Liver (tissue), 9 donors: Measurements from ENCODE around the gene LTA4H. TPM values are rescaled to one million over a fixed set of nuclear protein-coding genes. Genes with fewer than 3 reads are reported as not detected.

Source experiments
- DNase-seq: peaks from one replicate; pipeline ENCODE4 v3.0.0-alpha.2; 2017; ENCODE audit warnings: low spot score
- H3K27ac ChIP-seq, 2 donors: one replicate each; pipeline ENCODE4 v1.7.0; 2013; ENCODE audit warnings: inconsistent platforms in 2 of 2, low read length in 2 of 2, control low read depth in 1 of 2, low read depth in 1 of 2, mild to moderate bottlenecking in 1 of 2
- H3K27me3 ChIP-seq, 4 donors: one replicate each; pipeline versions ENCODE4 v1.6.1 to v1.7.0; 2013; ENCODE audit warnings: low read length in 3 of 4, inconsistent platforms in 1 of 4, mild to moderate bottlenecking in 1 of 4, moderate library complexity in 1 of 4; ENCODE audit not compliant: control insufficient read depth in 4 of 4, insufficient read depth in 4 of 4
- H3K36me3 ChIP-seq, 4 donors: one replicate each; pipeline versions ENCODE4 v1.6.1 to v1.7.0; 2013; ENCODE audit warnings: low read length in 3 of 4, mild to moderate bottlenecking in 3 of 4, low read depth in 1 of 4, moderate library complexity in 1 of 4; ENCODE audit not compliant: control insufficient read depth in 4 of 4, insufficient read depth in 3 of 4
- H3K4me1 ChIP-seq, 4 donors: one replicate each; pipeline versions ENCODE4 v1.6.1 to v1.7.0; 2013; ENCODE audit warnings: low read length in 3 of 4, mild to moderate bottlenecking in 3 of 4, moderate library complexity in 1 of 4; ENCODE audit not compliant: control insufficient read depth in 4 of 4, insufficient read depth in 4 of 4
- H3K4me3 ChIP-seq, 3 donors: one replicate each; pipeline versions ENCODE4 v1.6.1 to v1.7.0; 2013; ENCODE audit warnings: low read length in 3 of 3, control low read depth in 1 of 3, low read depth in 1 of 3, mild to moderate bottlenecking in 1 of 3
- H3K9ac ChIP-seq, 2 donors: one replicate each; pipeline ENCODE4 v1.7.0; 2013; ENCODE audit warnings: low read length in 2 of 2, mild to moderate bottlenecking in 2 of 2, moderate library complexity in 2 of 2, control low read depth in 1 of 2, low read depth in 1 of 2
- H3K9me3 ChIP-seq, 4 donors: one replicate each; pipeline versions ENCODE4 v1.6.1 to v1.7.0; 2013; ENCODE audit warnings: low read length in 3 of 4; ENCODE audit not compliant: control insufficient read depth in 4 of 4
- ATF3 ChIP-seq: IDR thresholded peaks from 2 replicates; pipeline ENCODE4 v1.6.1; 2016; ENCODE audit warnings: antibody characterized with exemption
- EGR1 ChIP-seq, 2 donors: IDR thresholded peaks; 2 replicates each; pipeline ENCODE4 v1.6.1; 2016 to 2018; ENCODE audit warnings: antibody characterized with exemption in 2 of 2, low read depth in 2 of 2
- FOXA2 ChIP-seq: IDR thresholded peaks from 2 replicates; pipeline ENCODE4 v1.6.1; 2016; ENCODE audit warnings: antibody characterized with exemption
- GABPA ChIP-seq, 2 donors: IDR thresholded peaks in 1 of 2; conservative IDR thresholded peaks in 1 of 2; 2 replicates each; pipeline ENCODE4 v1.6.1; 2016; ENCODE audit warnings: antibody characterized with exemption in 2 of 2, mild to moderate bottlenecking in 1 of 2, moderate library complexity in 1 of 2
- HNF4A ChIP-seq, 2 donors: conservative IDR thresholded peaks; 2 replicates each; pipeline ENCODE4 v1.6.1; 2016; ENCODE audit warnings: antibody characterized with exemption in 2 of 2, mild to moderate bottlenecking in 2 of 2
- HNF4G ChIP-seq: IDR thresholded peaks from 2 replicates; pipeline ENCODE4 v1.6.1; 2016; ENCODE audit warnings: antibody characterized with exemption
- JUND ChIP-seq, 2 donors: IDR thresholded peaks; 2 replicates each; pipeline ENCODE4 v1.6.1; 2016; ENCODE audit warnings: antibody characterized with exemption in 2 of 2
- NR2F2 ChIP-seq: IDR thresholded peaks from 2 replicates; pipeline ENCODE4 v1.6.1; 2016; ENCODE audit warnings: antibody characterized with exemption
- RXRA ChIP-seq, 2 donors: IDR thresholded peaks; 2 replicates each; pipeline ENCODE4 v1.6.1; 2017 to 2018; ENCODE audit warnings: antibody characterized with exemption in 2 of 2, mild to moderate bottlenecking in 1 of 2
- SP1 ChIP-seq: IDR thresholded peaks from 2 replicates; pipeline ENCODE4 v1.6.1; 2018; ENCODE audit warnings: antibody characterized with exemption, mild to moderate bottlenecking
- TAF1 ChIP-seq: conservative IDR thresholded peaks from 2 replicates; pipeline ENCODE4 v1.6.1; 2016; ENCODE audit warnings: antibody characterized with exemption, mild to moderate bottlenecking
- YY1 ChIP-seq: IDR thresholded peaks from 2 replicates; pipeline ENCODE4 v1.6.1; 2016; ENCODE audit warnings: antibody characterized with exemption, mild to moderate bottlenecking
- ZBTB33 ChIP-seq: IDR thresholded peaks from 2 replicates; pipeline ENCODE4 v1.6.1; 2016; ENCODE audit warnings: antibody characterized with exemption
- WGBS: extraction: QIAGEN DNeasy Blood & Tissue Kit; methylation state at CpG from one replicate; pipeline ENCODE4 v1.1.7; 2013; 5-methylcytosine and 5-hydroxymethylcytosine counted together
- polyA plus RNA-seq, 2 donors: library from polyadenylated mRNA; stranded (reverse) in 1 of 2; unstranded in 1 of 2; fragments of 200-250 nt in 1 of 2; fragments of >200 nt in 1 of 2; fragmentation: Nextera tagmentation in 1 of 2; extraction: Ambion mirVana in 1 of 2; gene quantifications; one replicate each; pipeline versions ENCODE4 v1.2.1 to v1.2.3, GENCODE V29; 2013 to 2015
- total RNA-seq, 2 donors: library from RNA; depleted of rRNA; stranded (reverse); fragments of >200 nt; gene quantifications; one replicate each; pipeline ENCODE4 v1.2.3, GENCODE V29; 2014
- TF ChIP-seq, protein P1 (sequence below): fragments of 150-350 bp; IDR thresholded peaks from 2 replicates; pipeline ENCODE4 v1.5.1; 2017; ENCODE audit warnings: improper control_type of control experiment, low read depth, low read length; ENCODE audit not compliant: missing input control
- TF ChIP-seq, protein P2 (sequence below): IDR thresholded peaks from 2 replicates; pipeline ENCODE4 v1.6.1; 2016; ENCODE audit warnings: antibody characterized with exemption, mild to moderate bottlenecking
- donor health status: healthy.
- donor health status: healthy.
- donor health status: healthy.
- donor health status: healthy.
- donor health status: healthy.

The LTA4H gene
- total and polyA plus RNA-seq, 4 donors = 16.6 to 34.5 (median 20.9) TPM

DNA sequence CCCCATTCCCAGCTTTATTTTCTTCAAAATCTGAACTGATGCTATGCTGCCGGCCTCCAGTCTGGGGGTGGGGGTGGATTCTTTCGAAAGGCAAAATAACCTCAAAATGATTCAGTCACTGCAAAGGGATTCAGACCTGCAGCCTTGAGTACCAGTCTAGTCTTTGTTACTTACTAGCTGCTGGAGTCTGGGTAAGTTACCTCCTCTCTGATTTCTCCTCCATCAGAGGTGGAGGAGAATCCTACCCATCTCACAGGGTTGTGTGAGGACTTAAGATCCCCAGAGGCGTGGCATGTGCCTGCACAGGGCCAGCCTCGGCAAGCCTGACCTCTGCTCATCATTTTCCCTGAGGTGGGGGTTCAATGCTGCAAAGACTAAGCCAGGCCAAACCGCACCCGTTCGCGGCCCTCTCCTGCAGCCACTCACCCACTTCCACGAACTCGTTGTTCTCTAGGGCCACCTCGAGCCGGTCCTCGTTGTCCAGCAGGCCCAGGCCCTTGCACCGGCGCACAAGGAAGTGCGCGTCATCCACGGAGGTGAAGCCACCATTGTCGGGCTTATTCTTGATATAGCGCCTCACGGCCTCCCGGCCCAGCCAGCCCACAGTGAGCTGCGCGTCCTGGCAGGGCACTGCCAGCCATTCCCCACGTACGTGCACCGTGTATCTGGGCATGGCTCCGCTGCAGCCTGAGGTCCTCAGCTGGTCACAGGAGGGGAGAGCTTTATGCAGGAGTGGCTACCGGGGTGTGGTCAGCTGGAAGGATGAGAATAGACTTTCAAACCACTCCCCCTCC, 40.0 kb downstream of the LTA4H start:
- no peak for DNase-seq
- Histone ChIP-seq H3K4me1 (peaks cover 7 to 42% (median 19%) of the 10 kb centered on the region in 4 donors), H3K27ac (peak overlapping the region; percentile 79 to 84), H3K4me3 (peak overlapping the region; percentile 34 to 75 (median 56)), H3K9me3 (no peaks in the 10 kb centered on the region), H3K9ac (peak overlapping the region in 1 of 2 donors; percentile 33), H3K36me3 (peaks cover 0 to 28% (median 14%) of the 10 kb centered on the region in 4 donors), H3K27me3 (no peaks in the 10 kb centered on the region)
- TF ChIP-seq TAF1 = peak; percentile 39
- TF ChIP-seq YY1 = no peak
- 53% methylated on average over 29 of the region's 29 CpGs for WGBS

- WGBS = 80% methylated on average over 5 of the region's 5 CpGs
- H3K9ac ChIP-seq = no peak overlapping the region
Observed at GRCh38 chr12:95994476-95994875, 40.9 kb downstream of the LTA4H start.

GRCh38 chr12:95993907-95994306, 41.5 kb downstream of the LTA4H start:
- TF ChIP-seq JUND (IDR thresholded peaks at IDR 0.05) = no peak
- TF ChIP-seq, protein P1, sequence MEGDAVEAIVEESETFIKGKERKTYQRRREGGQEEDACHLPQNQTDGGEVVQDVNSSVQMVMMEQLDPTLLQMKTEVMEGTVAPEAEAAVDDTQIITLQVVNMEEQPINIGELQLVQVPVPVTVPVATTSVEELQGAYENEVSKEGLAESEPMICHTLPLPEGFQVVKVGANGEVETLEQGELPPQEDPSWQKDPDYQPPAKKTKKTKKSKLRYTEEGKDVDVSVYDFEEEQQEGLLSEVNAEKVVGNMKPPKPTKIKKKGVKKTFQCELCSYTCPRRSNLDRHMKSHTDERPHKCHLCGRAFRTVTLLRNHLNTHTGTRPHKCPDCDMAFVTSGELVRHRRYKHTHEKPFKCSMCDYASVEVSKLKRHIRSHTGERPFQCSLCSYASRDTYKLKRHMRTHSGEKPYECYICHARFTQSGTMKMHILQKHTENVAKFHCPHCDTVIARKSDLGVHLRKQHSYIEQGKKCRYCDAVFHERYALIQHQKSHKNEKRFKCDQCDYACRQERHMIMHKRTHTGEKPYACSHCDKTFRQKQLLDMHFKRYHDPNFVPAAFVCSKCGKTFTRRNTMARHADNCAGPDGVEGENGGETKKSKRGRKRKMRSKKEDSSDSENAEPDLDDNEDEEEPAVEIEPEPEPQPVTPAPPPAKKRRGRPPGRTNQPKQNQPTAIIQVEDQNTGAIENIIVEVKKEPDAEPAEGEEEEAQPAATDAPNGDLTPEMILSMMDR = no peak
- TF ChIP-seq, protein P2, sequence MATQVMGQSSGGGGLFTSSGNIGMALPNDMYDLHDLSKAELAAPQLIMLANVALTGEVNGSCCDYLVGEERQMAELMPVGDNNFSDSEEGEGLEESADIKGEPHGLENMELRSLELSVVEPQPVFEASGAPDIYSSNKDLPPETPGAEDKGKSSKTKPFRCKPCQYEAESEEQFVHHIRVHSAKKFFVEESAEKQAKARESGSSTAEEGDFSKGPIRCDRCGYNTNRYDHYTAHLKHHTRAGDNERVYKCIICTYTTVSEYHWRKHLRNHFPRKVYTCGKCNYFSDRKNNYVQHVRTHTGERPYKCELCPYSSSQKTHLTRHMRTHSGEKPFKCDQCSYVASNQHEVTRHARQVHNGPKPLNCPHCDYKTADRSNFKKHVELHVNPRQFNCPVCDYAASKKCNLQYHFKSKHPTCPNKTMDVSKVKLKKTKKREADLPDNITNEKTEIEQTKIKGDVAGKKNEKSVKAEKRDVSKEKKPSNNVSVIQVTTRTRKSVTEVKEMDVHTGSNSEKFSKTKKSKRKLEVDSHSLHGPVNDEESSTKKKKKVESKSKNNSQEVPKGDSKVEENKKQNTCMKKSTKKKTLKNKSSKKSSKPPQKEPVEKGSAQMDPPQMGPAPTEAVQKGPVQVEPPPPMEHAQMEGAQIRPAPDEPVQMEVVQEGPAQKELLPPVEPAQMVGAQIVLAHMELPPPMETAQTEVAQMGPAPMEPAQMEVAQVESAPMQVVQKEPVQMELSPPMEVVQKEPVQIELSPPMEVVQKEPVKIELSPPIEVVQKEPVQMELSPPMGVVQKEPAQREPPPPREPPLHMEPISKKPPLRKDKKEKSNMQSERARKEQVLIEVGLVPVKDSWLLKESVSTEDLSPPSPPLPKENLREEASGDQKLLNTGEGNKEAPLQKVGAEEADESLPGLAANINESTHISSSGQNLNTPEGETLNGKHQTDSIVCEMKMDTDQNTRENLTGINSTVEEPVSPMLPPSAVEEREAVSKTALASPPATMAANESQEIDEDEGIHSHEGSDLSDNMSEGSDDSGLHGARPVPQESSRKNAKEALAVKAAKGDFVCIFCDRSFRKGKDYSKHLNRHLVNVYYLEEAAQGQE = no peak
- no peak for TF ChIP-seq HNF4G
- no peak for TF ChIP-seq TAF1
- TF ChIP-seq HNF4A (conservative IDR thresholded peaks at IDR 0.05) = no peak
- no peak for TF ChIP-seq NR2F2
- no peak for TF ChIP-seq EGR1 (IDR thresholded peaks at IDR 0.05; ENCODE audit: low read depth in 2 of 2)
- TF ChIP-seq ATF3 = no peak
- no peak for TF ChIP-seq RXRA (IDR thresholded peaks at IDR 0.05)
- TF ChIP-seq FOXA2 = no peak
- no peak for TF ChIP-seq ZBTB33
- no peak overlapping the region for H3K9ac ChIP-seq
- peaks cover 0 to 39% (median 24%) of the 10 kb centered on the region in 4 donors for H3K36me3 ChIP-seq
- WGBS = 96% methylated on average over 7 of the region's 7 CpGs
- H3K27ac ChIP-seq = no peak overlapping the region
- no peaks in the 10 kb centered on the region for H3K9me3 ChIP-seq
- peaks cover 7 to 37% (median 17%) of the 10 kb centered on the region in 4 donors for H3K4me1 ChIP-seq
- H3K27me3 ChIP-seq = no peaks in the 10 kb centered on the region
- DNase-seq = no peak
- H3K4me3 ChIP-seq = peak overlapping the region; percentile 34 to 75 (median 56)

More at GRCh38 chr12:95994476-95994875, 40.9 kb downstream of the LTA4H start:
- Histone ChIP-seq H3K4me1 (peaks cover 7 to 42% (median 19%) of the 10 kb centered on the region in 4 donors), H3K27me3 (no peaks in the 10 kb centered on the region), H3K27ac (peak overlapping the region in 1 of 2 donors; percentile 84), H3K9me3 (no peaks in the 10 kb centered on the region), H3K4me3 (peak overlapping the region; percentile 34 to 75 (median 56)), H3K36me3 (peaks cover 0 to 33% (median 22%) of the 10 kb centered on the region in 4 donors)
- TF ChIP-seq SP1 = no peak
- no peak for TF ChIP-seq GABPA (IDR thresholded peaks at IDR 0.05 in 1 of 2, conservative IDR thresholded peaks at IDR 0.05 in 1 of 2)
- no peak for DNase-seq
